Endothelial cell of umbilical vein (primary cell): ENCODE data around the gene RAB3IL1.

Experiments
- CTCF ChIP-seq, 2 donors: IDR thresholded peaks; 1 replicate in 1 of 2; 2 replicates in 1 of 2; pipeline ENCODE4 v1.5.1; 2011; ENCODE audit warnings: low read length in 2 of 2, mild to moderate bottlenecking in 2 of 2, moderate library complexity in 2 of 2, control low read depth in 1 of 2, inconsistent platforms in 1 of 2, low read depth in 1 of 2; ENCODE audit not compliant: insufficient read depth in 1 of 2; ENCODE audit errors: extremely low read depth in 1 of 2
- EZH2 ChIP-seq: IDR thresholded peaks from 2 replicates; pipeline ENCODE4 v1.6.1; 2012; ENCODE audit warnings: borderline replicate concordance, low read depth, mild to moderate bottlenecking, moderate library complexity, low read length, inconsistent platforms; ENCODE audit not compliant: severe bottlenecking
- TF ChIP-seq, protein P1 (sequence below): IDR thresholded peaks from 2 replicates; pipeline ENCODE4 v1.6.1; 2011; ENCODE audit not compliant: insufficient read depth, insufficient read length

- TF ChIP-seq, protein P1, sequence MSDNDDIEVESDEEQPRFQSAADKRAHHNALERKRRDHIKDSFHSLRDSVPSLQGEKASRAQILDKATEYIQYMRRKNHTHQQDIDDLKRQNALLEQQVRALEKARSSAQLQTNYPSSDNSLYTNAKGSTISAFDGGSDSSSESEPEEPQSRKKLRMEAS: no peak
- TF ChIP-seq EZH2 (no peak), CTCF (IDR thresholded peaks at IDR 0.05; ENCODE audit: extremely low read depth in 1 of 2, insufficient read depth in 1 of 2, low read depth in 1 of 2, low read length in 2 of 2) (no peak)
These were observed 55.7 kb downstream of the RAB3IL1 start for GRCh38 chr11:61861634-61862033.
